Panc1 (cell line): ENCODE measurements around the gene AHNAK.

Source experiments
- CTCF ChIP-seq: fragments of 450-650 bp; IDR thresholded peaks from 2 replicates; pipeline ENCODE4 v1.5.1; 2017; ENCODE audit warnings: mild to moderate bottlenecking
- POLR2AphosphoS5 ChIP-seq: IDR thresholded peaks from 2 replicates; pipeline ENCODE4 v1.6.1; 2012; ENCODE audit warnings: mild to moderate bottlenecking, low read depth, low read length, moderate library complexity
- REST ChIP-seq, 2 experiments: IDR thresholded peaks; 2 replicates each; pipeline ENCODE4 v1.6.1; 2011 to 2012; ENCODE audit warnings: low read depth in 2 of 2, control low read depth in 1 of 2, low read length in 1 of 2, mild to moderate bottlenecking in 1 of 2, moderate library complexity in 1 of 2; ENCODE audit not compliant: insufficient read depth in 1 of 2
- SIN3A ChIP-seq: IDR thresholded peaks from 2 replicates; pipeline ENCODE4 v1.6.1; 2012; ENCODE audit warnings: low read depth, mild to moderate bottlenecking, low read length, moderate library complexity, borderline replicate concordance; ENCODE audit not compliant: insufficient read depth
- TCF7L2 ChIP-seq: IDR thresholded peaks from 2 replicates; pipeline ENCODE4 v1.6.1; 2011; ENCODE audit warnings: mild to moderate bottlenecking, low read depth, low read length, inconsistent platforms

- TF ChIP-seq CTCF (no peak), POLR2AphosphoS5 (no peak), REST (IDR thresholded peaks at IDR 0.05; ENCODE audit: insufficient read depth in 1 of 2, low read depth in 2 of 2, low read length in 1 of 2) (no peak), SIN3A (no peak), TCF7L2 (no peak)
Observed at GRCh38 chr11:62496676-62497075, 49.9 kb downstream of the AHNAK start.
